ENCODE measurements around the gene ABCA6.

ABCA6 gene

GRCh38 chr17:69111794-69112193 is 29.9 kb downstream of the ABCA6 start:
- no peaks in the 10 kb centered on the region for H3K36me3 ChIP-seq (ENCODE audit: insufficient read depth, low read length)
- no peak overlapping the region for H3K9ac ChIP-seq (ENCODE audit: low read length)
- no peaks in the 10 kb centered on the region for H3F3A ChIP-seq (ENCODE audit: insufficient read depth, low read length)
- no peak overlapping the region for H2AFZ ChIP-seq (ENCODE audit: low read length)
- no peak overlapping the region for H3K27ac ChIP-seq (ENCODE audit: low read depth, low read length, poor library complexity, severe bottlenecking)
- H3K9me3 ChIP-seq (ENCODE audit: low read length) = no peaks in the 10 kb centered on the region
- TF ChIP-seq CTCF (IDR thresholded peaks at IDR 0.05; ENCODE audit: low read length) = no peak
- TF ChIP-seq EZH2 (IDR thresholded peaks at IDR 0.05; ENCODE audit: borderline replicate concordance, low read length) = no peak
- H3K4me3 ChIP-seq (ENCODE audit: low read depth, low read length, poor library complexity, severe bottlenecking) = no peak overlapping the region
- no peaks in the 10 kb centered on the region for H4K20me1 ChIP-seq (ENCODE audit: insufficient read depth, low read length)
- H3K4me2 ChIP-seq (ENCODE audit: low read length) = no peak overlapping the region
- H3K4me1 ChIP-seq (ENCODE audit: insufficient read depth, low read length, severe bottlenecking) = peaks cover 17% of the 10 kb centered on the region
- no peaks in the 10 kb centered on the region for H3K79me2 ChIP-seq (ENCODE audit: insufficient read depth, low read length)
- H3K27me3 ChIP-seq (ENCODE audit: insufficient read depth, low read length) = no peaks in the 10 kb centered on the region
- no peaks in the 10 kb centered on the region for H3K9me2 ChIP-seq (ENCODE audit: low read depth, low read length)

DNA sequence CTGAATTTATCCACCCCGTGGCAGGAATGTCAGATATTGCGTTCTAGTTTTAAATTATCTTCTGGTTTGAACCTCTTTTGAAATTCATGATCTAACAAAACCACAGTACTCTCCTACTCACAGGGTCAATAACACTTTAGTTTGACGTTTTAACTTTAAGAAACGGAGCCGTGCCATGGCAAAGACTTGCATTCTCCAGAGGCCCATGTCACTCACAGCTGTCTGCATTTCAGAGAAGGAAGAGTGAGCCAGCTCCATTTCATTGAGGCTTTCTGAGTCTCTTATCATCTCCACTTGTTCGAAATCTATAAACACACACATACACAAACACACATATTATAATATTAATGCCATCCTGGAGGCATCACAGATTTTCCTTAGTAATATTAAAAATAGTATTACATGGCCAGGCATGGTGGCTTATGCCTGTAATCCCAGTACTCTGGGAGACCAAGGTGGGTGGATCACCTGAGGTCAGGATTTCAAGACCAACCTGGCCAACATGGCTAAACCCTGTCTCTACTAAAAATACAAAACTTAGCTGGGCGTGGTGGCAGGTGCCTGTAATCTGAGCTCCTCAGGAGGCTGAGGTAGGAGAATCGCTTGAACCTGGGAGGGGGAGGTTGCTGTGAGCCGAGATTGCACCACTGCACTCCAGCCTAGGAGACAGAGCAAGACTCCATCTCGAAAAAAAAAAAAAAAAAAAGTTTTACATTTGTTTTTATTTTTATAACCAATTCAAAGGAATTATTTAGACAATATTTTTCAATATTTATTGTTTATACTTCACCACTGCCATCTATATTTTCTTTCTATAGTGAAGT is 35.6 kb downstream of the ABCA6 start:
- Histone ChIP-seq H3K9me3 (ENCODE audit: low read length) (no peaks in the 10 kb centered on the region), H3K79me2 (ENCODE audit: insufficient read depth, low read length) (no peaks in the 10 kb centered on the region), H3K9me2 (ENCODE audit: low read depth, low read length) (no peaks in the 10 kb centered on the region), H3K9ac (ENCODE audit: low read length) (no peak overlapping the region), H3K4me3 (ENCODE audit: low read depth, low read length, poor library complexity, severe bottlenecking) (no peak overlapping the region), H4K20me1 (ENCODE audit: insufficient read depth, low read length) (no peaks in the 10 kb centered on the region), H2AFZ (ENCODE audit: low read length) (no peak overlapping the region), H3K36me3 (ENCODE audit: insufficient read depth, low read length) (no peaks in the 10 kb centered on the region), H3K27ac (ENCODE audit: low read depth, low read length, poor library complexity, severe bottlenecking) (no peak overlapping the region), H3K27me3 (ENCODE audit: insufficient read depth, low read length) (no peaks in the 10 kb centered on the region), H3K4me2 (ENCODE audit: low read length) (no peak overlapping the region), H3K4me1 (ENCODE audit: insufficient read depth, low read length, severe bottlenecking) (no peaks in the 10 kb centered on the region), H3F3A (ENCODE audit: insufficient read depth, low read length) (no peaks in the 10 kb centered on the region)
- no peak for TF ChIP-seq EZH2 (IDR thresholded peaks at IDR 0.05; ENCODE audit: borderline replicate concordance, low read length)
- no peak for TF ChIP-seq CTCF (IDR thresholded peaks at IDR 0.05; ENCODE audit: low read length)

- no peak overlapping the region for H2AFZ ChIP-seq (ENCODE audit: low read length)
- no peak for TF ChIP-seq EZH2 (IDR thresholded peaks at IDR 0.05; ENCODE audit: borderline replicate concordance, low read length)
- no peak for TF ChIP-seq CTCF (IDR thresholded peaks at IDR 0.05; ENCODE audit: low read length)
- no peaks in the 10 kb centered on the region for H3K79me2 ChIP-seq (ENCODE audit: insufficient read depth, low read length)
- H3K27me3 ChIP-seq (ENCODE audit: insufficient read depth, low read length) = no peaks in the 10 kb centered on the region
- H3K36me3 ChIP-seq (ENCODE audit: insufficient read depth, low read length) = no peaks in the 10 kb centered on the region
- H3K9ac ChIP-seq (ENCODE audit: low read length) = no peak overlapping the region
- no peaks in the 10 kb centered on the region for H3K9me2 ChIP-seq (ENCODE audit: low read depth, low read length)
- H3F3A ChIP-seq (ENCODE audit: insufficient read depth, low read length) = no peaks in the 10 kb centered on the region
- H3K4me3 ChIP-seq (ENCODE audit: low read depth, low read length, poor library complexity, severe bottlenecking) = no peak overlapping the region
- H3K9me3 ChIP-seq (ENCODE audit: low read length) = no peaks in the 10 kb centered on the region
- no peaks in the 10 kb centered on the region for H4K20me1 ChIP-seq (ENCODE audit: insufficient read depth, low read length)
- H3K27ac ChIP-seq (ENCODE audit: low read depth, low read length, poor library complexity, severe bottlenecking) = no peak overlapping the region
- no peak overlapping the region for H3K4me2 ChIP-seq (ENCODE audit: low read length)
- H3K4me1 ChIP-seq (ENCODE audit: insufficient read depth, low read length, severe bottlenecking) = no peaks in the 10 kb centered on the region
These were observed 38.0 kb downstream of the ABCA6 start for GRCh38 chr17:69103557-69104233.
